ENCODE measurements around the gene DDX49. TPM values are rescaled to one million over a fixed set of nuclear protein-coding genes. Genes with fewer than 3 reads are reported as not detected.

DDX49 gene
- total RNA-seq, 1 donor from 2014 or later = 54.9 TPM

DNA sequence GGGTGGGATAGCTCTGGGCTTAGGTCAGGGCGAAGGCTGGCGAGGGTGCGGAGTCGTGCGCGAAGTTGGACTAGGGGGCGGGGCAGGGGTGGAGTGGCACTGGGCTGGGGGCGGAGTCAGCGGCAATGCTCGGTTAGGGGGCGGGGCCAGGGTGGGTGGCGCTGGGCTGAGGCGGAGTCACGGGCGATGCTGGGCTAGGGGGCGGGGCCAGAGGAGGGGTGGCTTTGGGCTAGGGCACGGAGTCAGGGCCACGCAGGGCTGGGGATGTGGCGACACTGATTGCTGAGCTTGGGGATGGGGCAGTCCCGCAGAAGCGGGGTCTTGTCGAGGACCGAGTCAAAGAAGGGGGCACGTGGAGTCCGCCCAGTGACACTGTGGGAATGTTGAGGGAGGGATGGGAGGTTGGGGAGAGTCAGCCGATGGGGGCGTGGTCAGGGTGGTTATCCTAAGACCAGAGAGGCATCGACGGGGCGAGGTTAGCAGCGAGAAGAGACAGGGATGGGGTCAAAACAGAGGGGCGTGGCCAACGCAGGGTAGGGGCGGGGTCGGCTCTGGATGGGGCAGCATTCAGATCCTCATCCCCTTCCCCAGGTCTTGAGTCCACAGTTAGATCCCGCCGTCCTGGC is 12.8 kb downstream of the DDX49 start:
- Mint-ChIP-seq H3K9me3 (no peaks in the 10 kb centered on the region), H3K27me3 (ENCODE audit: low read depth) (peaks cover 3% of the 10 kb centered on the region), H3K4me1 (peaks cover 17% of the 10 kb centered on the region), H3K4me3 (peak overlapping the region; percentile 84), H3K27ac (ENCODE audit: unreplicated experiment) (no peak overlapping the region), H3K36me3 (ENCODE audit: low read depth) (peaks cover 6% of the 10 kb centered on the region)
- TF ChIP-seq, protein P1, sequence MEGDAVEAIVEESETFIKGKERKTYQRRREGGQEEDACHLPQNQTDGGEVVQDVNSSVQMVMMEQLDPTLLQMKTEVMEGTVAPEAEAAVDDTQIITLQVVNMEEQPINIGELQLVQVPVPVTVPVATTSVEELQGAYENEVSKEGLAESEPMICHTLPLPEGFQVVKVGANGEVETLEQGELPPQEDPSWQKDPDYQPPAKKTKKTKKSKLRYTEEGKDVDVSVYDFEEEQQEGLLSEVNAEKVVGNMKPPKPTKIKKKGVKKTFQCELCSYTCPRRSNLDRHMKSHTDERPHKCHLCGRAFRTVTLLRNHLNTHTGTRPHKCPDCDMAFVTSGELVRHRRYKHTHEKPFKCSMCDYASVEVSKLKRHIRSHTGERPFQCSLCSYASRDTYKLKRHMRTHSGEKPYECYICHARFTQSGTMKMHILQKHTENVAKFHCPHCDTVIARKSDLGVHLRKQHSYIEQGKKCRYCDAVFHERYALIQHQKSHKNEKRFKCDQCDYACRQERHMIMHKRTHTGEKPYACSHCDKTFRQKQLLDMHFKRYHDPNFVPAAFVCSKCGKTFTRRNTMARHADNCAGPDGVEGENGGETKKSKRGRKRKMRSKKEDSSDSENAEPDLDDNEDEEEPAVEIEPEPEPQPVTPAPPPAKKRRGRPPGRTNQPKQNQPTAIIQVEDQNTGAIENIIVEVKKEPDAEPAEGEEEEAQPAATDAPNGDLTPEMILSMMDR (conservative IDR thresholded peaks at IDR 0.05) = no peak
- peak; percentile 84 for DNase-seq (ENCODE audit: low read depth, low spot score)

DNA sequence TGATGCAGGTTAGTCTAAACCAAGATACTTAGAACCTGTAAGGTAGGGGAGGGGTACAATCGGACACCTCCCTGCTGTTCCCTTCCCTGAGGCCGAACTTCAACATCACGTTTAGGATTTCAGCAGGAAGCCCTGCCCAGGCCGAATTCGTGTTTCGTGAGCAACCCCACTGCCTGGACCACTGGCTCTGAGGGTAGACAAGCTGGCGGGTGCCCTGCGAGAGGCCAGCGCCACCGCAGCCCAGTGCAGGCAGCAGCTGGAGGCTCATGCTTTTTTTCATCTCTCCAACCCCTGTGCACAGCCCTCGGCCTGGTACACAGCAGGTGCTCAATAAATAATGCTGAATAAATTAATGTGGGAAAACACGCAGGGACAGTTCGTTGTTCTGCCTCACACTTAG is 13.8 kb downstream of the DDX49 start:
- Mint-ChIP-seq H3K27ac (ENCODE audit: unreplicated experiment) (no peak overlapping the region), H3K4me1 (peaks cover 17% of the 10 kb centered on the region), H3K27me3 (ENCODE audit: low read depth) (peaks cover 3% of the 10 kb centered on the region), H3K9me3 (no peaks in the 10 kb centered on the region), H3K4me3 (peak overlapping the region; percentile 62), H3K36me3 (ENCODE audit: low read depth) (peaks cover 6% of the 10 kb centered on the region)
- no peak for DNase-seq (ENCODE audit: low read depth, low spot score)
- TF ChIP-seq, protein P1 (conservative IDR thresholded peaks at IDR 0.05) = no peak

DNA sequence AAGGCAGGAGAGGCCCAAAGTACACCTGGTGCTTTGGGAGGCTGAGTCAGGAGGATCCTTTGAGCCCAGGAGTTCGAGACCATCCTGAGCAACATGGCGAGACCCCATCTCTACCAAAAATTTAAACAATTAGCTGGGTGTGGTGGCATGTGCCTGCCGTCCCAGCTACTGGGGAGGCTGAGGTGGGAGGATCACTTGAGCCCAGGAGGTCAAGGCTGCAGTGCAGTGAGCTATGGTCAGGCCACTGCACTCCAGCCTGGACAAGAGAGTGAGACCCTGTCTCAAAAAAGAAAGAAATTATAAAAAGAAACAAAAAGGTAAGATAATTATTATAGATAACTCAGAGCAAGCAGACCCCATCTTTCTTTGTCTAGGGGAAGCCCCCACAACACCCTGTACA is 19.6 kb downstream of the DDX49 start:
- Mint-ChIP-seq H3K27me3 (ENCODE audit: low read depth) (no peaks in the 10 kb centered on the region), H3K27ac (ENCODE audit: unreplicated experiment) (no peak overlapping the region)

DNA sequence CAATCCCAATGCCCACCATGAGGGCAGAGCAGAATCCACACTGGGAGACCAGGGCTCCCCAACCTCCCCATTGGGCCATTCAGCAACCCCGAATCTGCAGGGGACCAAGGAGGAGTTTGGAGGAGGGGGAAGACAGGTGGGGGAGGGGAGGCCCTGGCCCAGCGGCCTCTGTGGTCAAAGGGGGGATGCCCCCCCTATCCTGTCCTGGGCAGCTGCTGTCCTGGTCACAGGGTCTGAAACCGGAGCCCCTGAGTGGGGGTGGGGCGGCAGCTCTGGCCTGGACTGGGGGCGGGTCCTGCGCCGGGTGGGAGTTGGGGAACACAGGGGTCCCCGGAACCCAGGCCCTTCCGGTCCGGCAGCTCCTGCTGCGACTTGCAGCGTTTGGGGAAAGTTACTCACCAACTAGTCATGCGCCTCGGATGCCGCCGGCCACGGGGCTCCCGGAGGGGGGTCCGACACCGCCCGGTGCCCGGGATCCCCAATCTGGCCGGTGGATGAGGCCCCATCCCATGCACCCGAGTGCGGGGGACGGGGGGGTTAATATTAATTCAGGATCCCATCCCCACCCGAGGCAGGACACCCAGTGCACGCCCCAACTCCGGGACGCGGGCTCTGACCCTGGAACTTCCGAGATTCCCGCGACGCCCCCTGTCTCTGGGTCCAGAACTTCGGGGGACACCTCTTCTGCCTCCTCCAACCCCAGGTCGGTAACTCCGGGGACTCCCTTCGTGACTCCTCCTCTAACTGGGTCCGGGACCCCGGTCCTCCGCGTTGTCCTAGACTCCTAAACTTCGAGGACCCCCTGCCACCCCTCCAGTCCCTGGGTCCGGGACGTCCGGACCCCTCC is 20.6 kb downstream of the DDX49 start:
- DNase-seq (ENCODE audit: low read depth, low spot score) = peak; percentile 35
- H3K4me3 Mint-ChIP-seq = peak overlapping the region; percentile 94

More for the DNA sequence above, 19.6 kb downstream of the DDX49 start:
- no peak for DNase-seq (ENCODE audit: low read depth, low spot score)
- TF ChIP-seq, protein P1 (conservative IDR thresholded peaks at IDR 0.05) = no peak
- peaks cover 2% of the 10 kb centered on the region for H3K36me3 Mint-ChIP-seq (ENCODE audit: low read depth)
- H3K4me1 Mint-ChIP-seq = peaks cover 18% of the 10 kb centered on the region
- H3K4me3 Mint-ChIP-seq = peak overlapping the region; percentile 93
- H3K9me3 Mint-ChIP-seq = no peaks in the 10 kb centered on the region

DNA sequence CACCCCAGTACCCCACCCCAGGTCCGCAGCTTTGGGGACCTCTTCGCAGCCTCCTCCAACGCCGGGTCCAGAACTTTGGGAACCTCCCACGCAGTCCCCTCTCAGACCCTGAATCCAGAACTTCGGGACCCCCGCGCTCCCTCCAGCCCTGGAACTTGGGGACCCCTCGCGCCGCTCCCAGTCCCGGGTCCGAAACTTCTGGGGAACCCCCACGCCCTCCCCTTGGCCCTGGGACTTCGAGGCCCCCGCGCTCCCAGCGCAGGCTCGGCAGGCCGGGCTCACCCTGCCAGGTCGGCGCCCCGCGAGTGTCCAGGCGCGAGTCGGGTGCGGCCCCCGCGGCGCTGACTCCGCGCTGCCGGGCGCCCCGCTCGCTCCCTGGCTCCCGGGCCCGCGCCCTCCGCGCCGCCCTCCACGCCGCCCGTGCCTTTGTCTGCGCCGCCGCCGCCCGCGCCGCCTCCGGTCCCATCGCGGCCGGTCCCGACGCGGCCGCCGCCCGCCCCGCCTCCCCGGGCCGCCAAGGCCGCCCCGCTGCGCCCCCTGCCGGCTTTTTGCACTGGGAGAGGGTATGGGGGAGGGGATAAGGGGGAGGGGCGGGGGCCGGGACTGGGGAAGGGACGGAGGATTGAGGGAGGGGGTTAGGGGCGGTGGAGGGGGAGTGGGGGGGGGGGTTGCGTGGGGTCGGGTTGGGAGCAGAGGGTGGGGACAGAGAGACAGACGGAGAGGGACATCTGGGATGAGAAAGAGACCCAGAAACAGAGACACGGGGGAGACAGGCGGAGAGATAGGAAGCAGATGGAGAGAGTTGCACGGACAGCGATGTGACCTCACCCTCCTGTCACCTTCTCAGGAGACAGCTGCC is 21.5 kb downstream of the DDX49 start, which contains the start of gene HOMER3:
TSS of gene HOMER3 (minus strand) at position 449 of the 859 bp plus-strand sequence. CDS start 2,235 bp downstream, outside the sequence.
- peak; percentile 84 for DNase-seq (ENCODE audit: low read depth, low spot score)
- peak within 1 kb of the TSS; percentile 78 for H3K27ac Mint-ChIP-seq (ENCODE audit: unreplicated experiment)
- TF ChIP-seq, protein P1 (conservative IDR thresholded peaks at IDR 0.05) = peak; percentile 39
- peaks cover 17% of the 10 kb centered on the region for H3K4me1 Mint-ChIP-seq
- H3K36me3 Mint-ChIP-seq (ENCODE audit: low read depth) = no peaks in the 10 kb centered on the region
- H3K9me3 Mint-ChIP-seq = no peaks in the 10 kb centered on the region
- no peaks in the 10 kb centered on the region for H3K27me3 Mint-ChIP-seq (ENCODE audit: low read depth)
- peak within 1 kb of the TSS; percentile 94 for H3K4me3 Mint-ChIP-seq

More for the DNA sequence above, 20.6 kb downstream of the DDX49 start:
- TF ChIP-seq, protein P1 (conservative IDR thresholded peaks at IDR 0.05) = no peak
- H3K27me3 Mint-ChIP-seq (ENCODE audit: low read depth) = no peaks in the 10 kb centered on the region
- no peaks in the 10 kb centered on the region for H3K36me3 Mint-ChIP-seq (ENCODE audit: low read depth)
- H3K27ac Mint-ChIP-seq (ENCODE audit: unreplicated experiment) = peak overlapping the region; percentile 90
- H3K9me3 Mint-ChIP-seq = no peaks in the 10 kb centered on the region
- peaks cover 17% of the 10 kb centered on the region for H3K4me1 Mint-ChIP-seq

Data from neural crest cell (in vitro differentiated cells).